ENCODE data around the gene GNG13. TPM values are rescaled to one million over a fixed set of nuclear protein-coding genes. Genes with fewer than 3 reads are reported as not detected.

Gene GNG13
- total RNA-seq, 1 donor = not detected

GRCh38 chr16:830871-831570 lies 30.5 kb upstream of the GNG13 start:
- DNase-seq (ENCODE audit: low read depth) = no peak
- no peak overlapping the region for H3K4me3 ChIP-seq (ENCODE audit: low read depth, low read length)
- TF ChIP-seq CTCF (IDR thresholded peaks at IDR 0.05; ENCODE audit: insufficient read depth, low read length) = no peak

- no peak overlapping the region for H3K4me3 ChIP-seq (ENCODE audit: low read depth, low read length)
- no peak for DNase-seq (ENCODE audit: low read depth)
- no peak for TF ChIP-seq CTCF (IDR thresholded peaks at IDR 0.05; ENCODE audit: insufficient read depth, low read length)
These were observed 29.8 kb upstream of the GNG13 start for GRCh38 chr16:830107-830870.

GRCh38 chr16:828891-829290 lies 28.4 kb upstream of the GNG13 start:
- no peak overlapping the region for H3K4me3 ChIP-seq (ENCODE audit: low read depth, low read length)
- no peak for TF ChIP-seq CTCF (IDR thresholded peaks at IDR 0.05; ENCODE audit: insufficient read depth, low read length)
- DNase-seq (ENCODE audit: low read depth) = no peak

- H3K4me3 ChIP-seq (ENCODE audit: low read depth, low read length) = no peak overlapping the region
- no peak for TF ChIP-seq CTCF (IDR thresholded peaks at IDR 0.05; ENCODE audit: insufficient read depth, low read length)
- DNase-seq (ENCODE audit: low read depth) = no peak
These were observed 27.0 kb upstream of the GNG13 start for GRCh38 chr16:827513-827912.

GRCh38 chr16:825341-826061 lies 25.0 kb upstream of the GNG13 start:
- H3K4me3 ChIP-seq (ENCODE audit: low read depth, low read length) = no peak overlapping the region
- TF ChIP-seq CTCF (IDR thresholded peaks at IDR 0.05; ENCODE audit: insufficient read depth, low read length) = no peak
- DNase-seq (ENCODE audit: low read depth) = peak; percentile 18

- DNase-seq (ENCODE audit: low read depth) = no peak
- H3K4me3 ChIP-seq (ENCODE audit: low read depth, low read length) = no peak overlapping the region
- TF ChIP-seq CTCF (IDR thresholded peaks at IDR 0.05; ENCODE audit: insufficient read depth, low read length) = no peak
These were observed 24.1 kb upstream of the GNG13 start for GRCh38 chr16:824601-825000.

All from fibroblast of the aortic adventitia (primary cell).